A673 (cell line): ENCODE measurements around the gene CARM1.

ENCODE experiments used
- CTCF ChIP-seq: fragments of 300-800, 200-600 bp; sonication (generic); conservative IDR thresholded peaks from 2 replicates; pipeline ENCODE4 v1.5.1; 2017; ENCODE audit warnings: low read depth, mild to moderate bottlenecking, antibody characterized with exemption, low read length, moderate library complexity, mixed read lengths
- EZH2 ChIP-seq: fragments of 200-600 bp; sonication (generic); IDR thresholded peaks from 2 replicates; pipeline ENCODE4 v1.6.1; 2017; ENCODE audit warnings: borderline replicate concordance, low read depth, mild to moderate bottlenecking, mixed read lengths, antibody characterized with exemption, low read length; ENCODE audit not compliant: poor library complexity, severe bottlenecking

- no peak for TF ChIP-seq CTCF
- TF ChIP-seq EZH2, result no peak
These were observed 99.9 kb downstream of the CARM1 start for GRCh38 chr19:10971107-10971726.
